ENCODE results near the gene HMGCS2.

Gene HMGCS2

DNA sequence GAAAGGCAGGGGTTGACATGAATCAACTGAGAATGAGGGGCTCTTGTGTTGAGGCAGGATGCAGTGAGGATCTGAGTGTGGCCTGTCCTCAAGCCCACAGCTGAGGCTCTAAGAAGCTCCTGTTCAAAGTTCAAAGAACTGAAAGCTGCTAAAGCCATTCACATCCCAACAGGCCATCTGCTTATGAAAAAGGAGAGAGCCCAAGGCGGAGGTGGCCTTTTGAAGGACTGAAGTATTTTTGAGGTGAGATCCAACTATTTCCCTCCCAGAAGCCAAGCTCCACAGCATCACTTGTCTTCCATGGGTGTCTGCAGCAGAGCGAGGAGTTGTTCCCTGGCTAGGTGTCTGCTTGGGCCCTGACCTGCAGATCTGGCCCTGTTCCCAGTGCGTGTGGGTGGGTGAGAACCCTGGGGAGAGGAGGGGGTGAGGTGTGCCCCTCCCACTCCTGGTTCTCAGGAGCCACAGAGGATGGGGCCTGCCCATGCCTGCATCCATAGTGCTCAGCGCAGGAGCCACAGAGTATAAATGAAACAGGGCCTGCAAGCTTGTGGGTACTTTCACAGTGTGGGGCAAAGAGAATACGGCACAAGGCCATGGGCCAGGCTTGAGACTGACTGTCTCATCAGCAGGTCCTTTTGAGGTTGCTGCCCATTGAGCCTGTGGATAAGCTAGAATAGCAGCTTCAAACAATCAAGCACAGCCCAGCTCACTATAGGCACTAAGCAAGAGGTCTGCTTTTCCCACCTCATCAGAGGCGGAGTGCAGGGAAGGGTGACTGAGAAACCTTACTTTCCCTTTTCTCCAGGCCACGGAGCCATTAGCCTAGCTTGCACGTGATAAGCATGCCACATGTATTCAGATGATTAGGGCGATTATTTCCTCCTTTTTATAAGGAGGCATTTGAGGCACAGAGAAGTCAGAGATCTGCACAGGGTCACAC is 26.8 kb upstream of the HMGCS2 start:
- no peak for TF ChIP-seq CTCF (IDR thresholded peaks at IDR 0.05; ENCODE audit: insufficient read depth, low read length, poor library complexity, severe bottlenecking)
- no peak overlapping the region for H3K4me3 ChIP-seq (replicated peaks; ENCODE audit: low read depth, low read length)
- DNase-seq (ENCODE audit: extremely low read depth, insufficient read length), result no peak
- H3K27me3 ChIP-seq (replicated peaks; ENCODE audit: control insufficient read depth, insufficient read depth, low read length), result peaks cover 2% of the 10 kb centered on the region; the same call in 1 of the 2 replicates
- no peaks in the 10 kb centered on the region for H3K36me3 ChIP-seq (ENCODE audit: control insufficient read depth, insufficient read depth, low read length)

DNA sequence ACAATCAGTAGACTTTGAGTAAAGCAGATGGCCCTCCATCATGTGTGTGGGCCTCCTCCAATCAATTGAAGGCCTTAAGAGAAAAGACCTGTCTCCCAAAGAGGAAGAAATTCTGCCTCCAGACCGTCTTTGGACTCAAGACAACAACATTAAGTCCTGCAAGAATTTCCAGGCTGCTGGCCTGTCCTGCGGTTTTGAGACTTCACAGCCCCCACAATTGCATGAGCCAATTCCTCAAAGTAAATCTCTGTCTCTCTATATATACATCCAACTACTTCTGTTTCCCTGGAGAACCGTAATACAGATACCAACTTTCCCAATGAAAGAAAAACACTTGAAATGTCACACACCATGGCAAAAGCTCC is 26.2 kb upstream of the HMGCS2 start:
- no peak for DNase-seq (ENCODE audit: extremely low read depth, insufficient read length)
- Histone ChIP-seq H3K36me3 (ENCODE audit: control insufficient read depth, insufficient read depth, low read length) (no peaks in the 10 kb centered on the region), H3K27me3 (replicated peaks; ENCODE audit: control insufficient read depth, insufficient read depth, low read length) (peaks cover 2% of the 10 kb centered on the region; the same call in 1 of the 2 replicates), H3K4me3 (replicated peaks; ENCODE audit: low read depth, low read length) (no peak overlapping the region)
- no peak for TF ChIP-seq CTCF (IDR thresholded peaks at IDR 0.05; ENCODE audit: insufficient read depth, low read length, poor library complexity, severe bottlenecking)

DNA sequence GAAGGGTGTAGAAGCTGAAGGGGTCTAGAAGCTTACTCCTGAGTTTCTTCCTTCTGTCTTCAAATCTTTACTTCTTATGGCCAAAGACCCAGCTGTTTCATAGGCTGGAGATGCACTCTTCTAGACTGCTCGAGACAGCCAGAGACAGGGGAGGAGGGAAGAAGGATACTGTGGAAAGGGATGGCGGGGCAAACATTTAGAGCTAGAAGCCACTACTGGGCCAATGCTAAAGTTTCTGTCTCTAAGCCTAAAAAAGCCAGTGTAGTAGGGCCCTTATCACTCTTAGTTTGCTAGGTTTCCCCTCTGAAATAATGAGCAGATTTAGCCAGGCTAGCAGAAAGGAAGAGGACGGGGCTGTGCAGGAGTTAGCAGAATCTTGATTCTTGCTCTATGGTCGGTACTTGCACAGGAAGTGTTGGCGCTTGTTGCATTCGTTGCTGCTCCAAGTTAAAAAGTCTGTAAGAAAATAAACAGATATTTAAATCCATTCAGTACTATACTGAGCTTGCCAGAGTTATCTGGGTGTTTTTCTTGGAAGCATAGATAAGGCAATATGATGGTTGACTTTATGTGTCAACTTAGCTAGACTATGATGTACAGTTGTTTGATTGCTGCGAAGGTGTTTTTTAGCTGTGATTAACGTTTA is 25.6 kb upstream of the HMGCS2 start:
- DNase-seq (ENCODE audit: extremely low read depth, insufficient read length), result no peak
- Histone ChIP-seq H3K4me3 (replicated peaks; ENCODE audit: low read depth, low read length) (no peak overlapping the region), H3K36me3 (ENCODE audit: control insufficient read depth, insufficient read depth, low read length) (no peaks in the 10 kb centered on the region), H3K27me3 (replicated peaks; ENCODE audit: control insufficient read depth, insufficient read depth, low read length) (peaks cover 2% of the 10 kb centered on the region; the same call in 1 of the 2 replicates)
- no peak for TF ChIP-seq CTCF (IDR thresholded peaks at IDR 0.05; ENCODE audit: insufficient read depth, low read length, poor library complexity, severe bottlenecking)

GRCh38 chr1:119791377-119791776 is 22.7 kb upstream of the HMGCS2 start:
- no peak for DNase-seq (ENCODE audit: extremely low read depth, insufficient read length)
- H3K4me3 ChIP-seq (replicated peaks; ENCODE audit: low read depth, low read length), result no peak overlapping the region
- TF ChIP-seq CTCF (IDR thresholded peaks at IDR 0.05; ENCODE audit: insufficient read depth, low read length, poor library complexity, severe bottlenecking), result no peak
- H3K36me3 ChIP-seq (ENCODE audit: control insufficient read depth, insufficient read depth, low read length), result no peaks in the 10 kb centered on the region
- H3K27me3 ChIP-seq (replicated peaks; ENCODE audit: control insufficient read depth, insufficient read depth, low read length), result peaks cover 2% of the 10 kb centered on the region; the same call in 1 of the 2 replicates

- Histone ChIP-seq H3K36me3 (ENCODE audit: control insufficient read depth, insufficient read depth, low read length) (no peaks in the 10 kb centered on the region), H3K27me3 (replicated peaks; ENCODE audit: control insufficient read depth, insufficient read depth, low read length) (peaks cover 2% of the 10 kb centered on the region; the same call in 1 of the 2 replicates), H3K4me3 (replicated peaks; ENCODE audit: low read depth, low read length) (no peak overlapping the region)
- no peak for TF ChIP-seq CTCF (IDR thresholded peaks at IDR 0.05; ENCODE audit: insufficient read depth, low read length, poor library complexity, severe bottlenecking)
- no peak for DNase-seq (ENCODE audit: extremely low read depth, insufficient read length)
Measured at GRCh38 chr1:119790451-119791198, 21.9 kb upstream of the HMGCS2 start.

All from GM06990 (cell line).